GM12878 (cell line): ENCODE measurements around the gene GRK2. TPM values are rescaled to one million over a fixed set of nuclear protein-coding genes. Genes with fewer than 3 reads are reported as not detected.

ENCODE experiments used
- ATAC-seq: fragments of 200-7000 bp; cut with Tn5 transposase; 3 replicates; pipeline ENCODE4 v1.9.1; 2020; ENCODE audit warnings: mild to moderate bottlenecking, moderate library complexity
- BruUV-seq: library from RNA; stranded (reverse); fragments of 400-500 nt; replicated peaks from 2 replicates; lab custom pipeline; 2021; lab: Mats Ljungman, UMichigan
- CTCF ChIA-PET: fragments of 300-600 bp; sonication (Branson Sonifier 250); formaldehyde crosslinking; extraction: SDS; loops from one replicate; lab custom pipeline; 2021; ENCODE audit warnings: inconsistent platforms; lab: Yijun Ruan, JAX
- POLR2A ChIA-PET: fragments of 350-600 bp; formaldehyde crosslinking; extraction: SDS; loops from one replicate; lab custom pipeline; 2021; ENCODE audit warnings: inconsistent platforms; lab: Charles Lee
- RAD21 ChIA-PET: fragments of 300-600 bp; sonication (Branson Sonifier 250); formaldehyde crosslinking; loops from one replicate; lab custom pipeline; 2023; ENCODE audit warnings: antibody characterized with exemption; ENCODE audit not compliant: unreplicated experiment; lab: Charles Lee
- SMC1A ChIA-PET: fragments of 300-600 bp; sonication (Branson Sonifier 250); formaldehyde crosslinking; loops from one replicate; lab custom pipeline; 2023; ENCODE audit not compliant: unreplicated experiment, uncharacterized antibody; lab: Charles Lee
- DNase-seq: peaks from one replicate; pipeline ENCODE4 v3.0.0-alpha.2; 2011; ENCODE audit warnings: low read depth, low spot score
- FAIRE-seq: peaks from 3 replicates; lab custom pipeline; 2011; peaks lifted over from hg19 to GRCh38; lab: Jason Lieb, UNC
- H2AFZ ChIP-seq: 2 replicates; pipeline ENCODE4 v1.6.0; 2011; ENCODE audit warnings: low read depth, low read length, control low read depth; ENCODE audit not compliant: control insufficient read depth
- H3K27ac ChIP-seq: 2 replicates; pipeline ENCODE4 v1.5.1; 2011; ENCODE audit warnings: control low read depth; ENCODE audit not compliant: control insufficient read depth, insufficient read depth
- H3K27me3 ChIP-seq, 2 experiments: replicated peaks in 1 of 2; 2 replicates each; pipeline versions ENCODE4 v1.6.0 to v1.6.1; 2011; ENCODE audit warnings: low read length in 1 of 2; ENCODE audit not compliant: control insufficient read depth in 2 of 2, insufficient read depth in 2 of 2
- H3K36me3 ChIP-seq, 2 experiments: 2 replicates each; pipeline ENCODE4 v1.5.1; 2011; ENCODE audit warnings: low read length in 1 of 2; ENCODE audit not compliant: control insufficient read depth in 2 of 2, insufficient read depth in 2 of 2
- H3K4me1 ChIP-seq: 2 replicates; pipeline ENCODE4 v1.6.1; 2011; ENCODE audit warnings: mild to moderate bottlenecking, low read length, moderate library complexity, mixed read lengths; ENCODE audit not compliant: control insufficient read depth, insufficient read depth
- H3K4me2 ChIP-seq: 2 replicates; pipeline ENCODE4 v1.6.0; 2011; ENCODE audit warnings: control low read depth; ENCODE audit not compliant: control insufficient read depth, insufficient read depth
- H3K4me3 ChIP-seq: fragments of 200-600 bp; sonication (generic); 2 replicates; pipeline ENCODE4 v1.5.1; 2016
- H3K79me2 ChIP-seq: 2 replicates; pipeline ENCODE4 v1.6.0; 2011; ENCODE audit warnings: low read length; ENCODE audit not compliant: control insufficient read depth, insufficient read depth
- H3K9ac ChIP-seq: 2 replicates; pipeline ENCODE4 v1.8.0; 2011; ENCODE audit warnings: low read length, control low read depth, mixed read lengths; ENCODE audit not compliant: control insufficient read depth, insufficient read depth
- H3K9me3 ChIP-seq: replicated peaks from 3 replicates; pipeline ENCODE4 v1.5.1; 2011; ENCODE audit warnings: mild to moderate bottlenecking, low read length; ENCODE audit not compliant: control insufficient read depth, insufficient read depth
- H4K20me1 ChIP-seq: 2 replicates; pipeline ENCODE4 v1.6.0; 2011; ENCODE audit not compliant: control insufficient read depth, insufficient read depth
- CHD4 ChIP-seq: fragments of 200-600 bp; sonication (generic); IDR thresholded peaks from 2 replicates; pipeline ENCODE4 v1.6.1; 2016; ENCODE audit warnings: mild to moderate bottlenecking
- E2F4 ChIP-seq: IDR thresholded peaks from 2 replicates; pipeline ENCODE4 v1.6.1; 2012; ENCODE audit warnings: low read depth, low read length, improper control_type of control experiment
- GATAD2B ChIP-seq: fragments of 450-650 bp; conservative IDR thresholded peaks from 2 replicates; pipeline ENCODE4 v1.6.1; 2017; ENCODE audit warnings: low read depth, mild to moderate bottlenecking, moderate library complexity
- HDAC2 ChIP-seq: fragments of 200-600 bp; sonication (generic); IDR thresholded peaks from 2 replicates; pipeline ENCODE4 v1.6.1; 2017
- IKZF2 ChIP-seq, 2 experiments: fragments of 450-650 bp; IDR thresholded peaks; 2 replicates each; pipeline ENCODE4 v1.6.1; 2017; ENCODE audit warnings: mild to moderate bottlenecking in 2 of 2, moderate library complexity in 2 of 2
- KDM1A ChIP-seq: fragments of 200-600 bp; sonication (generic); IDR thresholded peaks from 2 replicates; pipeline ENCODE4 v1.6.1; 2016; ENCODE audit warnings: borderline replicate concordance
- KLF5 ChIP-seq: fragments of 450-650 bp; IDR thresholded peaks from 2 replicates; pipeline ENCODE4 v1.6.1; 2014; ENCODE audit warnings: mild to moderate bottlenecking; ENCODE audit not compliant: partially characterized antibody
- MTA2 ChIP-seq: fragments of 450-650 bp; IDR thresholded peaks from 2 replicates; pipeline ENCODE4 v1.6.1; 2016; ENCODE audit warnings: low read depth, mild to moderate bottlenecking, moderate library complexity
- MYB ChIP-seq: fragments of 150-350 bp; IDR thresholded peaks from 2 replicates; pipeline ENCODE4 v1.6.1; 2014; ENCODE audit warnings: mild to moderate bottlenecking, low read depth, low read length, borderline replicate concordance
- POU2F2 ChIP-seq: IDR thresholded peaks from 3 replicates; pipeline ENCODE4 v1.6.1; 2011; ENCODE audit warnings: low read depth, mild to moderate bottlenecking, low read length, borderline replicate concordance
- PRDM15 ChIP-seq: fragments of 450-650 bp; formaldehyde crosslinking; IDR thresholded peaks from 2 replicates; pipeline ENCODE4 v1.4.0; 2020; ENCODE audit warnings: mild to moderate bottlenecking, moderate library complexity
- RCOR1 ChIP-seq: conservative IDR thresholded peaks from 2 replicates; pipeline ENCODE4 v1.6.1; 2012; ENCODE audit warnings: low read depth, low read length, improper control_type of control experiment
- SIX5 ChIP-seq: IDR thresholded peaks from 2 replicates; pipeline ENCODE4 v1.6.1; 2011; ENCODE audit warnings: mild to moderate bottlenecking, low read depth, low read length, moderate library complexity; ENCODE audit not compliant: severe bottlenecking
- SMC3 ChIP-seq: IDR thresholded peaks from 2 replicates; pipeline ENCODE4 v1.6.1; 2011; ENCODE audit warnings: low read length, improper control_type of control experiment, borderline replicate concordance
- TAF1 ChIP-seq: IDR thresholded peaks from 2 replicates; pipeline ENCODE4 v1.6.1; 2011; ENCODE audit warnings: mild to moderate bottlenecking, low read depth, low read length, borderline replicate concordance
- TBL1XR1 ChIP-seq: IDR thresholded peaks from 2 replicates; pipeline ENCODE4 v1.6.1; 2012; ENCODE audit warnings: low read depth, low read length, improper control_type of control experiment
- ZBTB33 ChIP-seq: fragments of 450-650 bp; IDR thresholded peaks from 2 replicates; pipeline ENCODE4 v1.6.1; 2017; ENCODE audit warnings: mild to moderate bottlenecking
- WGBS: methylation state at CpG from one replicate; pipeline ENCODE4 v1.1.6; 2016; ENCODE audit warnings: low lambda C conversion rate; ENCODE audit not compliant: insufficient replicate concordance, insufficient coverage; ENCODE audit errors: missing lambda C conversion rate; 5-methylcytosine and 5-hydroxymethylcytosine counted together
- in situ Hi-C: fragments of 300-500 bp; cut with MboI; formaldehyde crosslinking; loops from 9 replicates; pipeline ENCODE4 v1.14.3; 2018; ENCODE audit warnings: mixed read lengths
- intact Hi-C: fragments of 100-400 bp; cut with micrococcal nuclease; formaldehyde crosslinking; loops from one replicate; pipeline ENCODE4 v1.14.2; 2022; ENCODE audit not compliant: unreplicated experiment
- polyA plus RNA-seq, 11 experiments: library from polyadenylated mRNA; depleted of rRNA in 4 of 11; unstranded in 6 of 11; stranded (reverse) in 5 of 11; fragments of >200 nt; fragmentation: Nextera tagmentation in 4 of 11; fragmentation: Illumina TruSeq in 1 of 11; extraction: Ambion mirVana in 4 of 11; extraction: Trizol in 1 of 11; gene quantifications; 1 replicate in 1 of 11; 2 replicates in 10 of 11; pipeline versions ENCODE4 v1.2.1 to v1.2.3, GENCODE V29; 2011 to 2016; ENCODE audit warnings: inconsistent platforms in 2 of 11, missing spikeins in 2 of 11, low read depth in 1 of 11
- total RNA-seq, 4 experiments: library from RNA; depleted of rRNA in 3 of 4; stranded (reverse); fragments of >200 nt in 3 of 4; fragmentation: Illumina TruSeq in 1 of 4; extraction: Trizol in 1 of 4; gene quantifications; 2 replicates each; pipeline versions ENCODE4 v1.2.1 to v1.2.3, GENCODE V29; 2013 to 2021

GRK2 gene
- total and polyA plus RNA-seq, 10 of the 15 experiments (the other 5 are each of a cell fraction or from before 2014, with no cell fraction given): 1.0 to 160 (median 66.1) TPM

- no peak overlapping the region for H3K4me3 ChIP-seq
- ChIA-PET SMC1A (no interaction called here), CTCF (no interaction called here), POLR2A (no interaction called here), RAD21 (no interaction called here)
- WGBS: 94% methylated on average over 31 of the region's 31 CpGs
- ATAC-seq (no peak), DNase-seq (no peak), FAIRE-seq (no peak)
- no peak for TF ChIP-seq HDAC2
- TF ChIP-seq RCOR1: no peak
- TF ChIP-seq KDM1A: no peak
- no peak for TF ChIP-seq TBL1XR1
- TF ChIP-seq MTA2: no peak
- TF ChIP-seq PRDM15: no peak
- no peak for TF ChIP-seq TAF1
- TF ChIP-seq MYB: no peak
- TF ChIP-seq KLF5: no peak
- TF ChIP-seq IKZF2 (IDR thresholded peaks at IDR 0.05): no peak
- TF ChIP-seq SMC3: no peak
- no peak for TF ChIP-seq SIX5
- no peak for TF ChIP-seq E2F4
- TF ChIP-seq POU2F2: no peak
- TF ChIP-seq GATAD2B: no peak
- TF ChIP-seq ZBTB33: no peak
- TF ChIP-seq CHD4: no peak
- intact Hi-C loops (no loop called here), in situ Hi-C loops (no loop called here)
- no peak overlapping the region for H3K27ac ChIP-seq
- peaks cover 25 to 71% of the 10 kb centered on the region in 2 experiments for H3K36me3 ChIP-seq
- H3K27me3 ChIP-seq: no peaks in the 10 kb centered on the region
- H3K79me2 ChIP-seq: peaks cover 31% of the 10 kb centered on the region
- H3K4me1 ChIP-seq: peaks cover 22% of the 10 kb centered on the region
- H3K9me3 ChIP-seq: no peaks in the 10 kb centered on the region
- H4K20me1 ChIP-seq: no peaks in the 10 kb centered on the region
- H3K4me2 ChIP-seq: no peak overlapping the region
- no peak overlapping the region for H2AFZ ChIP-seq
- no TSS peak for BruUV-seq
- H3K9ac ChIP-seq: no peak overlapping the region
These were observed 14.7 kb downstream of the GRK2 start for GRCh38 chr11:67280788-67281551.
